Measurements from ENCODE around the gene ALX3. TPM values are rescaled to one million over a fixed set of nuclear protein-coding genes. Genes with fewer than 3 reads are reported as not detected.

ALX3 gene
- total RNA-seq, 2 donors from 2014 or later: not detected

DNA sequence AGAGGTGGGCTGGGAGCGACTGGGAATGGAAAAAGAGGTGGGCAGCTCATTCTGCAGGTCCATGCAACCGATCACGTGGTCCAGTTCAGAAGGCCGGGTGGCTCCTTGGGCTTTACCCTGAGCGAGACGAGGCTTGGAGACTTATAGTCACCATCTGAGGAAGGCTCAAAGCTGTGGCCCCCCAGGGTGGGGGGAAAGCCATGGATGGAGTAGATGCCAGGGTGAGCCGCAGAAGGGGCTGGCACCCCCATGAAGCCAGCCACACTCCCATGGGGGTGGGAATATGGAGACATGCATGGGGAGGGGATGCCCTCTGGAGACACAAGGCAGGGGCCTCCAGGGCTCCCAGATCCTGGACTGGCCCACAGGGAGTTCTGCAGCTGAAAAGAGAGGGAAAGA is 9.8 kb downstream of the ALX3 start:
- no peaks in the 10 kb centered on the region for H3K9me3 ChIP-seq (ENCODE audit: control insufficient read depth, low read length)
- no peak overlapping the region for H3K9ac ChIP-seq (ENCODE audit: extremely low read depth, low read length, poor library complexity, severe bottlenecking)
- DNase-seq: no peak
- H3K36me3 ChIP-seq (ENCODE audit: control insufficient read depth, insufficient read depth, low read length): peaks cover 40% of the 10 kb centered on the region
- H3K4me3 ChIP-seq (ENCODE audit: low read length): no peak overlapping the region
- H3K4me3 Mint-ChIP-seq: no peak overlapping the region
- peaks cover 5% of the 10 kb centered on the region for H3K4me1 ChIP-seq (ENCODE audit: control insufficient read depth, insufficient read depth, low read length)
- TF ChIP-seq, protein P1, sequence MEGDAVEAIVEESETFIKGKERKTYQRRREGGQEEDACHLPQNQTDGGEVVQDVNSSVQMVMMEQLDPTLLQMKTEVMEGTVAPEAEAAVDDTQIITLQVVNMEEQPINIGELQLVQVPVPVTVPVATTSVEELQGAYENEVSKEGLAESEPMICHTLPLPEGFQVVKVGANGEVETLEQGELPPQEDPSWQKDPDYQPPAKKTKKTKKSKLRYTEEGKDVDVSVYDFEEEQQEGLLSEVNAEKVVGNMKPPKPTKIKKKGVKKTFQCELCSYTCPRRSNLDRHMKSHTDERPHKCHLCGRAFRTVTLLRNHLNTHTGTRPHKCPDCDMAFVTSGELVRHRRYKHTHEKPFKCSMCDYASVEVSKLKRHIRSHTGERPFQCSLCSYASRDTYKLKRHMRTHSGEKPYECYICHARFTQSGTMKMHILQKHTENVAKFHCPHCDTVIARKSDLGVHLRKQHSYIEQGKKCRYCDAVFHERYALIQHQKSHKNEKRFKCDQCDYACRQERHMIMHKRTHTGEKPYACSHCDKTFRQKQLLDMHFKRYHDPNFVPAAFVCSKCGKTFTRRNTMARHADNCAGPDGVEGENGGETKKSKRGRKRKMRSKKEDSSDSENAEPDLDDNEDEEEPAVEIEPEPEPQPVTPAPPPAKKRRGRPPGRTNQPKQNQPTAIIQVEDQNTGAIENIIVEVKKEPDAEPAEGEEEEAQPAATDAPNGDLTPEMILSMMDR (conservative IDR thresholded peaks at IDR 0.05): no peak
- H3K27me3 ChIP-seq (ENCODE audit: control insufficient read depth, insufficient read depth, low read length, poor library complexity, severe bottlenecking): peaks cover 7% of the 10 kb centered on the region
- H3K27ac ChIP-seq (ENCODE audit: low read depth, low read length): no peak overlapping the region
- peaks cover 45% of the 10 kb centered on the region for H3K36me3 Mint-ChIP-seq (ENCODE audit: low read depth)
- no peaks in the 10 kb centered on the region for H3K9me3 Mint-ChIP-seq
- WGBS, 2 experiments (ENCODE audit: insufficient coverage in 1 of 2, insufficient read length in 1 of 2): 93 to 100% methylated on average over 3 to 7 of the region's 7 CpGs
- H3K27ac Mint-ChIP-seq: no peak overlapping the region
- H3K4me1 Mint-ChIP-seq: peaks cover 3% of the 10 kb centered on the region
- H3K27me3 Mint-ChIP-seq (ENCODE audit: insufficient read depth): peaks cover 19% of the 10 kb centered on the region

DNA sequence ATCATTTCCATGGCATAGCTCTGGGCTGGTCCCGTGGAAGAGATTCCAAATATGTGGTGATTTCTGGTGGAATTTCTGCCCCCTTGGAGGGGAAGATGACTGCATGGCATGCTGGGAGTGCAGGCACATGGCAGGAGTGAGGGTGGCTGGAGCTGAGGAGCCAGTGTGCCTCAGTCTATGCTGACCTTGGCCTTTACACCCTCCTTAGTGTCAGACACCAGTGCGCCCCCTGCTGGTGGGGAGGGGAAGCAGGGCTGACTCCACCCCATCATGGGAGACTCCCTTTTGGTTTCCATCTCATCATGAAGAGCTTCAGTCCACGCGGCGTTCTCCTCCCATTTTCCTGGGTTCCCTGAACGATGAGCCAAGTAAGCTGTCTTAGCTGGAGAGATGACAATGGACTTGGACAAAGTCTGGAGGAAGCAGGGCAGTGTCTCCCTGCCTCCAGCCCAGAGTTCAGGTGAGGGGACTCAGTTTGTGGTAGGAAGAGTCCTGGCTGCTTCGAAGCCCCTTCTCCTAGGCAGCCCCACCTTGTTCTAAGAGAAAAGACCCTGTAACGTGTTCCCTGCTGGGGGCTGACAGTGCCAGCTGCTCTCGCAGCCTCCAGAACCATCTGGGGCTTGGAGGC is 10.3 kb downstream of the ALX3 start:
- no peaks in the 10 kb centered on the region for H3K9me3 Mint-ChIP-seq
- H3K36me3 Mint-ChIP-seq (ENCODE audit: low read depth): peaks cover 50% of the 10 kb centered on the region
- peaks cover 3% of the 10 kb centered on the region for H3K4me1 Mint-ChIP-seq

DNA sequence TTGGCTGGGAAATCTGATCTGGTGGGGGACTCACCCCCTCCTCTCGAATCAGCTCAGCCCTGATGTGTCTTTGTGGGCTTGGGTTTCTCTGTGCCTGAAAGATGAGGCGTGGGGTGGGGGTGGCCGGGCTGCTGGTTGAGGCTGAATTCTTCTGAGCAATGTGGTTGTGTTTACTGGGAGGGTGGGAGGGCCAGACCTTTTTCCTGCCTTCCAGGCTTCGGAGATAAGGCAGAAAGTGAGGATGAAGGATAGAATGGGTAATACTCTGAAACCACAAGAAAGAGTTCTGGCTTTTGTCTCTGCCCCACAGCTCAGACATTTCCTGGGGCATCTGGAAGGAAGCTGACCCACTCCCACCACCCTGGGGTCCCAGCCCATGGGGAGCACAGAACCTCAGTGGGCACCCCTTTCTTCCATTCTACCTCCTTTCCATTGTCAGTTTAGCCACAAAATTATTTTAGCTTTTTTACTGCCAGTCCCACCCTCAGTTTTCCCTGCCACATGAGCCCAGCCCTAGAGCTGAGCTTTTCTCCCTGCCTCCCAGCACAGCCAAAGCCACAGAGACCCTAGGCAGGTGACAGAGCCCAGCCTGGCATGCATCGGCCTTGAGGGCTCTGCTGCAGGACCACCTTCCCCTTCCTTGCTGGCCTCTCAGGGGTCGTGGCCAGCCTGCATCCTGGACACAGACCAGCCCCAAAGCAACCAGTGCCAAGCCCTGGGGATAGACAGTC is 11.2 kb downstream of the ALX3 start:
- Mint-ChIP-seq H3K27me3 (ENCODE audit: insufficient read depth) (peaks cover 6% of the 10 kb centered on the region), H3K4me1 (peaks cover 3% of the 10 kb centered on the region), H3K4me3 (no peak overlapping the region), H3K36me3 (ENCODE audit: low read depth) (peaks cover 53% of the 10 kb centered on the region), H3K27ac (peak overlapping the region; percentile 66), H3K9me3 (no peaks in the 10 kb centered on the region)
- H3K27me3 ChIP-seq (ENCODE audit: control insufficient read depth, insufficient read depth, low read length, poor library complexity, severe bottlenecking): no peaks in the 10 kb centered on the region
- peaks cover 5% of the 10 kb centered on the region for H3K4me1 ChIP-seq (ENCODE audit: control insufficient read depth, insufficient read depth, low read length)
- no peak overlapping the region for H3K9ac ChIP-seq (ENCODE audit: extremely low read depth, low read length, poor library complexity, severe bottlenecking)
- H3K27ac ChIP-seq (ENCODE audit: low read depth, low read length): no peak overlapping the region
- TF ChIP-seq, protein P1 (conservative IDR thresholded peaks at IDR 0.05): no peak
- DNase-seq: no peak
- no peaks in the 10 kb centered on the region for H3K9me3 ChIP-seq (ENCODE audit: control insufficient read depth, low read length)
- 64 to 77% methylated on average over 2 to 6 of the region's 6 CpGs for WGBS, 2 experiments (ENCODE audit: insufficient coverage in 1 of 2, insufficient read length in 1 of 2)
- H3K4me3 ChIP-seq (ENCODE audit: low read length): no peak overlapping the region
- peaks cover 54% of the 10 kb centered on the region for H3K36me3 ChIP-seq (ENCODE audit: control insufficient read depth, insufficient read depth, low read length)

More for the DNA sequence above, 10.3 kb downstream of the ALX3 start:
- no peak overlapping the region for H3K9ac ChIP-seq (ENCODE audit: extremely low read depth, low read length, poor library complexity, severe bottlenecking)
- 83 to 94% methylated on average over 7 to 9 of the region's 9 CpGs for WGBS, 2 experiments (ENCODE audit: insufficient coverage in 1 of 2, insufficient read length in 1 of 2)
- peaks cover 3% of the 10 kb centered on the region for H3K27me3 ChIP-seq (ENCODE audit: control insufficient read depth, insufficient read depth, low read length, poor library complexity, severe bottlenecking)
- peak; percentile 90 for DNase-seq
- H3K4me3 Mint-ChIP-seq: no peak overlapping the region
- no peak overlapping the region for H3K27ac Mint-ChIP-seq
- H3K27ac ChIP-seq (ENCODE audit: low read depth, low read length): no peak overlapping the region
- no peaks in the 10 kb centered on the region for H3K9me3 ChIP-seq (ENCODE audit: control insufficient read depth, low read length)
- TF ChIP-seq, protein P1 (conservative IDR thresholded peaks at IDR 0.05): peak; percentile 95
- H3K27me3 Mint-ChIP-seq (ENCODE audit: insufficient read depth): peaks cover 14% of the 10 kb centered on the region
- peaks cover 45% of the 10 kb centered on the region for H3K36me3 ChIP-seq (ENCODE audit: control insufficient read depth, insufficient read depth, low read length)
- H3K4me1 ChIP-seq (ENCODE audit: control insufficient read depth, insufficient read depth, low read length): peaks cover 5% of the 10 kb centered on the region
- H3K4me3 ChIP-seq (ENCODE audit: low read length): no peak overlapping the region

All from endodermal cell (in vitro differentiated cells).